CD4-positive, alpha-beta T cell treated with Interleukin-1 beta for 1 hour (primary cell): ENCODE data around the gene C19orf53.
"Not testable (repeated sequence)": the region's sequence is repeated elsewhere in the genome, so short reads cannot be mapped to it uniquely, and the experiment has no call there.

Source experiments
- DNase-seq, 2 donors: peaks; one replicate each; pipeline ENCODE4 v3.0.0-alpha.2; 2020 to 2022

Gene C19orf53

DNA sequence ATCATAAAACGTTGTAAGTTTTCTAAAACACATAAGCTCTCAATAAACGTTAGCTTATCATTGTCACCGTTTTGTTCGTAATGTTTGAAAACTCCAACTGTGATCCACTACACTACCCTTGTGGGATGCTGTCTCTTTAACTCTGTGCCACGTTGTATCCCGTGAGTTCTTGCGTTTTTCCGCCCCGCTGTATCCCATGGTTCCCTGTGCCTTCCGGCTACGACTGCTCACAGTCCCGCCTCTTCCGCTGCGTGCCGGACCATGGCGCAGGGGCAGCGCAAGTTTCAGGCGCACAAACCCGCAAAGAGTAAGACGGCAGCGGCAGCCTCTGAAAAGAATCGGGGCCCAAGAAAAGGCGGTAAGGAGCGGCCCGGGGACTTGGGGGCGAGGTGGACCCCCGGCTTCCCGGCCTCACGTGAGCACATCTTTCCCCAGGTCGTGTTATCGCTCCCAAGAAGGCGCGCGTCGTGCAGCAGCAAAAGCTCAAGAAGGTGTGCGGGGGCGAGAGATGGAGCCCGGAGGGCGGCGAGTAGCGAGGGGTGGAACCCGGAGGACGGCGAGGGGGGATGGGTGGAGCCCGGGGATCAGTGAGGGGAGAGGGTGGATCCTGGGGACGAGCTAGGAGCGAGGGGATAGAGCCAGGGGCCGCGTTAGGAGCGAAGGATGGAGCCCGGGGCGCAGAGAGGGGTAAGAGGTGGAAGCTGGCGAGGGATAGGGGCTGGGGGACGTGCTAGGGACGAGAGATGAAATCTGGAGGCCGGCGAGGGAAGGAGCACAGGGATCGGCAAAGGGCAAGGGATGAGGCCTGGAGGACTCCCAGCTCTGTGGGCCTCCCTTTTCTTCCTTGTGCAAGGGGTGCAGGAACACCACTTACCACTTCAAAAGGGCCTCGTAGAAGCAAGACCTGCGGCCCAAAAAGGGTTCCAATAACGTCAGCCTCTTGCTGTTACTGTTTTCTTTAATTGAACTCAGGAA, at the start of gene C19orf53:
Gene C19orf53, plus strand, starts transcription at position 240 of the 975 bp plus-strand sequence. Its CDS starts 22 bp downstream, at position 262.
- peak; percentile 88 to 89 for DNase-seq

- DNase-seq, result no peak
Measured at GRCh38 chr19:13726323-13726722, 47.9 kb upstream of the C19orf53 start.

DNA sequence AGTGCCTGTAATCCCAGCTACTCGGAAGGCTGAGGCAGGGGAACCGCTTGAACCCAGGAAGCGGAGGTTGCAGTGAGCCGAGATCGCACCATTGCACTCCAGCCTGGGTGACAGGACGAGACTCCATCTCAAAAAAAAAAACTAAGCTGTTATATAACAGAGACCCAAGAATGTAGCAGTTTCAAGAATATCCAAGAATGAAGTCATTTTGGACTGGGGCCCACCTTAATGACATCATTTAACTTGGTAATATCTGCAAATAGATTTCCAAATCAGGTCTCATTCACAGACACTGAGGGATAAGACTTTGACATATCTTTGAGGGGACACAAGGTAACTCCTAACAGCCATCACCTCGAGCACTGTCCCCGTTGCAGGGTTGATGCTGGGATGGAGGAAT, 46.5 kb upstream of the C19orf53 start:
- no peak for DNase-seq

DNA sequence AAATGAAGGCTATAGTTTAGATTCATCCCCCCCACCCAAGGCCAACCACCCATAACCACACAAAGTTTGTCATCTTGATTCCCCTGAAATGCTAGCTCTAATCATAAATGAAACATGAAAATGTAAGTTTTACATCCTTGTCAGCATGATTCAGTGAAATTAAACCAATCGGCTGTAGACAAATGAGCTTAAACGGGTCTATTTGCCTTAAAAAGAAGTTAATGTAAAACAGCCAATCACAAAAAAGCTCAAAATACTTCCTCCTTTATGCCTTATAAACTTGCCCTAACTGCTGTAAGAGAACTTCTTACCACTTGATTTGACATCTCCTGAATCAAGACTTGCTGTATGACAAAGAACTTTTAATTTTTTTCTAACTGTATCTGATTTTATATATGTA, 44.4 kb upstream of the C19orf53 start:
- no peak for DNase-seq

GRCh38 chr19:13731147-13731964, 42.9 kb upstream of the C19orf53 start:
- peak; percentile 95 for DNase-seq

DNA sequence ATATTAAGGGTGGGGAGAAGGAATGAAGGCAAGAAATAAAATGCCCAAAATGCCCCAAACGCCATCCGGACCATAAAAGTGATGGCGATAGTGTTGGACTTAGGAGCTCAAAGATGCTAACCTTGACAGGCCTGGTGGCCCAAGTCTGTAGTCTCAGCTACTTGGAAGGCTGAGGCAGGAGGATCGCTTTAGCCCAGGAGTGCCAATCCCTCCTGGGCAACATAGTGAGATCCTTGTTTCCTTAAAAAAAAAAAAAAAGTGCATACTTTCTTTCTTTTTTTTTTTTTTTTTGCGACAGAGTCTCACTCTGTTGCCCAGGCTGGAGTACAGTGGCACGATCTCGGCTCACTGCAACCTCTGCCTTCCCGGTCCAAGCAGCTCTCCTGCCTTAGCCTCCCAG, 41.9 kb upstream of the C19orf53 start:
- no peak for DNase-seq

- no peak for DNase-seq
Measured at GRCh38 chr19:13734751-13735150, 39.5 kb upstream of the C19orf53 start.

- no peak for DNase-seq
Measured at GRCh38 chr19:13738073-13738472, 36.2 kb upstream of the C19orf53 start.

- DNase-seq, result no peak
Measured at GRCh38 chr19:13741893-13742292, 32.4 kb upstream of the C19orf53 start.

DNA sequence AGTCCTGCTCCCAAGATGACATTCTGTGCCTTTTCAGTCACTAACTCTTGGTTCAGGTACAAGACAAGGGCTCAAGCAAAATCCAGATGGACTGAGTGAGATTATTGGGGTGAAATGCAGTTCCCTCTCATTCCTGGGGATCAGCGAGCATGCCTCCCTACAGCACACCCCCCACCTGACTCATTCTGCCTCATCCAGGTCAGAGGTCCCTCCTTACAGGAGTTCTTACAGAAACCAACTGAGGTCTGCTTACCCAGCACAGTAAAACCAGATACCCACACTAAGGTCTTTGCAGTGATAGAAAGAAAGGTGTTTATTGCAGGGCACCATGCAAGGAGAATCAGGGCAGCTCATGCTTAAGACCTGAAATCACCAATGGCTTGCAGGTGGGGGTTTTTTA, 31.5 kb upstream of the C19orf53 start:
- no peak for DNase-seq

- DNase-seq, result no peak
Measured at GRCh38 chr19:13744174-13744573, 30.1 kb upstream of the C19orf53 start.

- no peak for DNase-seq
Measured at GRCh38 chr19:13747098-13747453, 27.2 kb upstream of the C19orf53 start.

DNA sequence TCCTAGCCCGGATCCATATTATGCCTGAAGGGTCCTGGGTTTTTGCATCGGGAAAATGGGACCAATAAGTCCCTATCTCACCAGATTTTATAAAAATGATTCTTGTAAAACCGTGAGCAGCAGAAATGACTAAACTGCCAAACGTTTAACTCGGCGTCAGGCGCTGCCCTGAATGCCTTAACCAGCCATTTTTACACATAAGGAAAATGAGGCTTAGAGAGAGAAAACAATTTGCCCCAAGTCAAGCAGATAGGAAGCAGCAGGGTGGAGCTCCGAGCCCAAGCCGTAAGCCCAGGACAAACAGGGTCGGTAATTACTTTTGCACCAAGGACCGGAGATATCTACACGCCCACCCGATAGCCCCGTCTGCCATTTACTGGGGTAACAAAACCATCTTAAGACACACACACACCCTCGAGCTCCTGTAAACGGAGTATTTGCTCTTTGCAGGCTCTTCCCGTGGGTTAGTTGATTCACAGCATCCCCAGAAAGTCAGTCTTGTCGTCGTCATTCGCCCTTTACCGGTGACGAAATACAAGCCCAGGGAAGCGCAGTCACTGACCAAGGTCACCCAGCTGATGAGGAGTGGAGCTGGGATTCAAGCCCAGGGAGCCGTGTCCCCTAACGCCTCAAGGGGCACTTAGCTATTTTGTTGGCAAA, 26.0 kb upstream of the C19orf53 start:
- peak; percentile 21 to 49 for DNase-seq

- no peak for DNase-seq
Measured at GRCh38 chr19:13751436-13751835, 22.8 kb upstream of the C19orf53 start.

- DNase-seq, result not testable (repeated sequence)
Measured at GRCh38 chr19:13753622-13754021, 20.6 kb upstream of the C19orf53 start.

DNA sequence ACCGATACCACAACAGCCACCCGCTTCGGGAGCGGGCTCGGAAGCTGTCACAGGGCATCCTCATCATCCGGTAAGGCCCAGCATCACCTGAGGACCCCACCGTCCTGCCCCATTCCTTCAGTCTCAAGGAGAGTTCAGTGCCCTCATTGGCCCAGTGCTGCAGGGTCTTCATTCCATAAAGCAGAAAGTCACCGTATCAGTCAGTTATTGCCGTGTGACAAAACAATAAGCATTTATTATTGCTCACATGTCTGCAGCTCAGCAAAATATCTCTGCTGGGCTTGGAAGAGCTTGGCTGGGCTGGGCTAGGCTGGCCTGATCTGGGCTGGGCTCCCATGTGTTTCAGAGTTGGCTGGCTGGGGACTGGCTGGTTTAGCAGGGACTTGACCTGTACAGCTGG, 18.0 kb upstream of the C19orf53 start:
- no peak for DNase-seq

DNA sequence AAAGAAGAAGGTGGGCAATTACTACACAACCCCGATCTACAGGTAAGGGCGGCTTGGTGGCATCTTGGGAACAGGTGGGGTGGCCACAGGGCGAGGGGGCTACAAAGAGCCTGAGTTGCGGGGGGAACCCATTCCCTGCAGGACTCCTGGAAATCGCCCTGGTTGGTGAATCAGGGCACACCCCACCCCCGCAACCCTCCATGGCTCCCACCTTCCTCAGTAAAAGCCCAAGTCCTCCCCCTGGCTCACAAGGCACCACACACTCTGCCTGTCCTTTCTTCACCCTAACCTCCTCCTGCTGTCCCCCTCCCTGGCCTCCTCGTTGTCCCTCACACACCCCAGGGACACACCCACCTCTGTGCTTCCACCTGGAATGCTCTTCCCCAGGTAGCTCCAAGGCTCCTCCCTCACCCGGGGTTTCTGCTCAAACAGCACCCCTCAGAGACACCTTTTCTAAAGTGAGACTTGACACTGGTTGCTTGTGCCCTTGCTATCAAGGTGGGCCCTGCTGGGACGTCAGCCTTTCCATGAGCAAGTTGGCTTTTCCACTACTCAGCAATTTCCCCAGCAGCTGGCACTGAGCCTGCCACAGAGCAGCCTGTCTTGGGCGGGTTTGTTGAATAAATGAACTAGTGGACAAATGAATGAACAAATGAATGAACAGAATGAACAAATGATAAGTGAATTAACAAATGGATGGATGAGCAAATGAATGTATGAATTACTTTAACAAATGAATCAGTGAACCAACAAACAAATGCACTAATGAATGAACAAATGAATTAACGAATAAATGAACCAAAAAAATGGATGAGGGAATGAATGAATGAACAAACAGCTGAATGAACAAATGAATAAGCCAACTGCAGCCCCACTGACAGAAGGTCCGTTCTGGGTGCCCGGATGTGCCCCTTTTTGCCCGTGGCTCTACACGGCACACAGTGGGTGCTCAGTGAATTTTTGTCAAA, 16.2 kb upstream of the C19orf53 start:
- DNase-seq, result no peak

- DNase-seq, result no peak
Measured at GRCh38 chr19:13758795-13759194, 15.5 kb upstream of the C19orf53 start.

- no peak for DNase-seq
Measured at GRCh38 chr19:13761423-13761822, 12.8 kb upstream of the C19orf53 start.

DNA sequence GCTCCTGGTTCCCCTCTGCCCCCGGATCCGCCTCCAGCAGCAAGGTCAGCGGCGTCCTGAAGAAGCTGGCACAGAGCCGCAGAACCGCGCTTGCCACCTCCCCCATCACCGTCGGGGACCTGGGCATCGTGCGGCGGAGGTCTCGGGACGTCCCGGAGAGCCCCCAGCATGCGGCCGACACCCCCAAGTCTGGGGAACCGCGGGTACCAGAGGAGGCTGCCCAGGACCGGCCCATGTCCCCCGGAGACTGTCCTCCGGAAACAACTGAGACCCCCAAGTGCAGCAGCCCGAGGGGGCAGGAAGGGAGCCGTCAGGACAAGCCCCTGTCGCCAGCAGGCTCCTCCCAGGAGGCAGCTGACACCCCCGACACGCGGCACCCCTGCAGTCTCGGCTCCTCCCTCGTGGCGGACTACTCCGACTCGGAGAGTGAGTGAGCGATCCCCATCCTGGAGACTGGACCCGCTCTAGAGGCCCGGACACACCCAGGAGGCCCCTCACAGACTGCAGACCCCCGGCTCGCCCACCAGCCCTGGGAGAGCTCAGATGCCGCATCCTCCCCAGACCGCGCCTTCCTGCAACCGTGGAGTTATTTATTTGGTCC, 11.5 kb upstream of the C19orf53 start:
- DNase-seq, result no peak

DNA sequence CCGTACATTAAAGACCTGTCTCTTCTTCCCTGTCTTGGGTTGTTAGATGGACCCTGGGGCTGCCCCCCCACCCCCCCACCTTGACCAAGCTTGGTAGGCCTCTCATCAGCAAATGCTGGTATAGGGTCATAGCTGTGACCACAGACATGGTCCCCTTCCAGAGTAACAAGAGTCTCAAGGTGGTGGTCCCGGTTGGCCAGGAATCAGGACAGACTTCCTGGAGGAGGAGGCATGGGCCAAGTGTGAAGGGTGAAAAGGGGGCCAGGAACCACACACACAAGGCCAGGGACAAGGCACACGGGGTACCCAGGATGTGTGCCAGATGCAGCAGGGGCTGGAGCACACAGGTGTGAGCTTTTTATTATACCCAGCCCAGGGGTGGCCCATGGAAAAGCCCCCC, 11.0 kb upstream of the C19orf53 start:
- DNase-seq, result no peak
